H1 (cell line): Measurements from ENCODE around the gene SIX1. TPM values are rescaled to one million over a fixed set of nuclear protein-coding genes. Genes with fewer than 3 reads are reported as not detected.

Experiments
- ASH2L ChIP-seq: fragments of 200-600, 300-600 bp; sonication (generic); IDR thresholded peaks from one replicate; pipeline ENCODE4 v1.7.1; 2017; ENCODE audit warnings: low read length
- CBX5 ChIP-seq: fragments of 300-800, 300-1000 bp; sonication (generic); IDR thresholded peaks from 2 replicates; pipeline ENCODE4 v1.7.1; 2016; ENCODE audit warnings: antibody characterized with exemption, low read length, low read depth
- RBBP5 ChIP-seq: IDR thresholded peaks from 2 replicates; pipeline ENCODE4 v1.7.1; 2012; ENCODE audit warnings: low read depth, mild to moderate bottlenecking, inconsistent platforms, low read length, moderate library complexity, borderline replicate concordance
- RNF2 ChIP-seq: fragments of 200-900, 300-1000 bp; sonication (generic); IDR thresholded peaks from 2 replicates; pipeline ENCODE4 v1.7.1; 2016; ENCODE audit warnings: borderline replicate concordance, low read depth, mild to moderate bottlenecking, antibody characterized with exemption, low read length; ENCODE audit not compliant: poor library complexity, severe bottlenecking; ENCODE audit errors: missing control alignments
- polyA plus RNA-seq, 7 experiments: library from polyadenylated mRNA; depleted of rRNA in 3 of 7; stranded (reverse) in 5 of 7; unstranded in 2 of 7; fragments of >200 nt in 5 of 7; fragments of 200-250 nt in 2 of 7; gene quantifications; 1 replicate in 5 of 7; 2 replicates in 1 of 7; 4 replicates in 1 of 7; pipeline versions ENCODE4 v1.2.1 to v1.2.3, GENCODE V29; 2011 to 2013; ENCODE audit warnings: missing spikeins in 2 of 7, mixed read lengths in 2 of 7
- total RNA-seq: library from RNA; stranded (reverse); fragmentation: NEBNext Ultra II Directional; extraction: Animal tissue kit (Norgen Biotek cat#: 25700); gene quantifications from 2 replicates; pipeline ENCODE4 v1.2.1, GENCODE V29; 2021
- TF ChIP-seq, protein P1 (sequence below): fragments of 300-600 bp; sonication (generic); IDR thresholded peaks from 2 replicates; pipeline ENCODE4 v1.7.1; 2012; ENCODE audit warnings: low read length, moderate library complexity, mild to moderate bottlenecking, inconsistent platforms; ENCODE audit not compliant: insufficient replicate concordance
- TF ChIP-seq, protein P2 (sequence below): IDR thresholded peaks from 2 replicates; pipeline ENCODE4 v1.6.1; 2011; ENCODE audit warnings: low read length, improper control_type of control experiment

The SIX1 gene
- total and polyA plus RNA-seq, 2 of the 8 experiments (the other 6 are each of a cell fraction or from before 2014, with no cell fraction given) = 0.03 to 0.69 TPM

DNA sequence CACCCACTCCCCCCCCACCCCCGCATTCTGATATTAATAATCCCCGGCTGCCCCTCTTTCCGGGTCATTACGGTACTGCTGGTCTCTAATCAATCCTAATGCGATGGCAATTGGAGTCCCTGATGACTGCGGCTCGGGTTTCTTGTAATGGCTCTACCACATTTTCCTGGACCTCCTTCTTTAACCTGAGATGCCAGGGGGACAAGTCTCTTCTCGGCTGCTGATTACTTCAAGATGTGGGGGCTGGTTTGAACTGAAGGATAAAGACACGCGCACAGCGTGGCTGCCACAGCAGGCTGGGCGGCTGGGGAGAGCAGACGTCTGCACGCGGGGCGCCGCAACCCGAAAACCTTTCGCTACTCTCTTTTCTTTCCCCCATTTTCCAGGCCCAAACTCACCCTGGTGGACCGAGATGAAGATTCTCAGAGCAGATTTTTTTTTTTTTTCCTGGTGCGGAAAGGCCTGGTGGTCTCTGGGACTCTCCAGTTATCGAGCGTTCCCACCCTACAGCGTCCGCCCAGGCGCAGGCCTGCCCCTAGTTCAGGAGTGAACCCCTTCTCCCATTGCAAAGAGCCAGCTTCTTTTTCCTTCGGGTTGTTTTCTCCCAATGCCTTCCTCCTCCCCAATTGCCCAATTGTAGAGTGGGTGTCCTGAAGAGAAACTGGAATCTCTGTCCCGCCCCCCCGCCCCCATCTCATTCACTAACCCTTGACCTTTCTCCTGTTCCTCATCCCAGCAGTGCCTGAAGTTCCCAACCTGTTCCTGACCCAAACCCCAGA is 6.0 kb upstream of the SIX1 start (continued):
- TF ChIP-seq, protein P1, sequence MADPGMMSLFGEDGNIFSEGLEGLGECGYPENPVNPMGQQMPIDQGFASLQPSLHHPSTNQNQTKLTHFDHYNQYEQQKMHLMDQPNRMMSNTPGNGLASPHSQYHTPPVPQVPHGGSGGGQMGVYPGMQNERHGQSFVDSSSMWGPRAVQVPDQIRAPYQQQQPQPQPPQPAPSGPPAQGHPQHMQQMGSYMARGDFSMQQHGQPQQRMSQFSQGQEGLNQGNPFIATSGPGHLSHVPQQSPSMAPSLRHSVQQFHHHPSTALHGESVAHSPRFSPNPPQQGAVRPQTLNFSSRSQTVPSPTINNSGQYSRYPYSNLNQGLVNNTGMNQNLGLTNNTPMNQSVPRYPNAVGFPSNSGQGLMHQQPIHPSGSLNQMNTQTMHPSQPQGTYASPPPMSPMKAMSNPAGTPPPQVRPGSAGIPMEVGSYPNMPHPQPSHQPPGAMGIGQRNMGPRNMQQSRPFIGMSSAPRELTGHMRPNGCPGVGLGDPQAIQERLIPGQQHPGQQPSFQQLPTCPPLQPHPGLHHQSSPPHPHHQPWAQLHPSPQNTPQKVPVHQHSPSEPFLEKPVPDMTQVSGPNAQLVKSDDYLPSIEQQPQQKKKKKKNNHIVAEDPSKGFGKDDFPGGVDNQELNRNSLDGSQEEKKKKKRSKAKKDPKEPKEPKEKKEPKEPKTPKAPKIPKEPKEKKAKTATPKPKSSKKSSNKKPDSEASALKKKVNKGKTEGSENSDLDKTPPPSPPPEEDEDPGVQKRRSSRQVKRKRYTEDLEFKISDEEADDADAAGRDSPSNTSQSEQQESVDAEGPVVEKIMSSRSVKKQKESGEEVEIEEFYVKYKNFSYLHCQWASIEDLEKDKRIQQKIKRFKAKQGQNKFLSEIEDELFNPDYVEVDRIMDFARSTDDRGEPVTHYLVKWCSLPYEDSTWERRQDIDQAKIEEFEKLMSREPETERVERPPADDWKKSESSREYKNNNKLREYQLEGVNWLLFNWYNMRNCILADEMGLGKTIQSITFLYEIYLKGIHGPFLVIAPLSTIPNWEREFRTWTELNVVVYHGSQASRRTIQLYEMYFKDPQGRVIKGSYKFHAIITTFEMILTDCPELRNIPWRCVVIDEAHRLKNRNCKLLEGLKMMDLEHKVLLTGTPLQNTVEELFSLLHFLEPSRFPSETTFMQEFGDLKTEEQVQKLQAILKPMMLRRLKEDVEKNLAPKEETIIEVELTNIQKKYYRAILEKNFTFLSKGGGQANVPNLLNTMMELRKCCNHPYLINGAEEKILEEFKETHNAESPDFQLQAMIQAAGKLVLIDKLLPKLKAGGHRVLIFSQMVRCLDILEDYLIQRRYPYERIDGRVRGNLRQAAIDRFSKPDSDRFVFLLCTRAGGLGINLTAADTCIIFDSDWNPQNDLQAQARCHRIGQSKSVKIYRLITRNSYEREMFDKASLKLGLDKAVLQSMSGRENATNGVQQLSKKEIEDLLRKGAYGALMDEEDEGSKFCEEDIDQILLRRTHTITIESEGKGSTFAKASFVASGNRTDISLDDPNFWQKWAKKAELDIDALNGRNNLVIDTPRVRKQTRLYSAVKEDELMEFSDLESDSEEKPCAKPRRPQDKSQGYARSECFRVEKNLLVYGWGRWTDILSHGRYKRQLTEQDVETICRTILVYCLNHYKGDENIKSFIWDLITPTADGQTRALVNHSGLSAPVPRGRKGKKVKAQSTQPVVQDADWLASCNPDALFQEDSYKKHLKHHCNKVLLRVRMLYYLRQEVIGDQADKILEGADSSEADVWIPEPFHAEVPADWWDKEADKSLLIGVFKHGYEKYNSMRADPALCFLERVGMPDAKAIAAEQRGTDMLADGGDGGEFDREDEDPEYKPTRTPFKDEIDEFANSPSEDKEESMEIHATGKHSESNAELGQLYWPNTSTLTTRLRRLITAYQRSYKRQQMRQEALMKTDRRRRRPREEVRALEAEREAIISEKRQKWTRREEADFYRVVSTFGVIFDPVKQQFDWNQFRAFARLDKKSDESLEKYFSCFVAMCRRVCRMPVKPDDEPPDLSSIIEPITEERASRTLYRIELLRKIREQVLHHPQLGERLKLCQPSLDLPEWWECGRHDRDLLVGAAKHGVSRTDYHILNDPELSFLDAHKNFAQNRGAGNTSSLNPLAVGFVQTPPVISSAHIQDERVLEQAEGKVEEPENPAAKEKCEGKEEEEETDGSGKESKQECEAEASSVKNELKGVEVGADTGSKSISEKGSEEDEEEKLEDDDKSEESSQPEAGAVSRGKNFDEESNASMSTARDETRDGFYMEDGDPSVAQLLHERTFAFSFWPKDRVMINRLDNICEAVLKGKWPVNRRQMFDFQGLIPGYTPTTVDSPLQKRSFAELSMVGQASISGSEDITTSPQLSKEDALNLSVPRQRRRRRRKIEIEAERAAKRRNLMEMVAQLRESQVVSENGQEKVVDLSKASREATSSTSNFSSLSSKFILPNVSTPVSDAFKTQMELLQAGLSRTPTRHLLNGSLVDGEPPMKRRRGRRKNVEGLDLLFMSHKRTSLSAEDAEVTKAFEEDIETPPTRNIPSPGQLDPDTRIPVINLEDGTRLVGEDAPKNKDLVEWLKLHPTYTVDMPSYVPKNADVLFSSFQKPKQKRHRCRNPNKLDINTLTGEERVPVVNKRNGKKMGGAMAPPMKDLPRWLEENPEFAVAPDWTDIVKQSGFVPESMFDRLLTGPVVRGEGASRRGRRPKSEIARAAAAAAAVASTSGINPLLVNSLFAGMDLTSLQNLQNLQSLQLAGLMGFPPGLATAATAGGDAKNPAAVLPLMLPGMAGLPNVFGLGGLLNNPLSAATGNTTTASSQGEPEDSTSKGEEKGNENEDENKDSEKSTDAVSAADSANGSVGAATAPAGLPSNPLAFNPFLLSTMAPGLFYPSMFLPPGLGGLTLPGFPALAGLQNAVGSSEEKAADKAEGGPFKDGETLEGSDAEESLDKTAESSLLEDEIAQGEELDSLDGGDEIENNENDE = peak; percentile 99
- TF ChIP-seq, protein P2, sequence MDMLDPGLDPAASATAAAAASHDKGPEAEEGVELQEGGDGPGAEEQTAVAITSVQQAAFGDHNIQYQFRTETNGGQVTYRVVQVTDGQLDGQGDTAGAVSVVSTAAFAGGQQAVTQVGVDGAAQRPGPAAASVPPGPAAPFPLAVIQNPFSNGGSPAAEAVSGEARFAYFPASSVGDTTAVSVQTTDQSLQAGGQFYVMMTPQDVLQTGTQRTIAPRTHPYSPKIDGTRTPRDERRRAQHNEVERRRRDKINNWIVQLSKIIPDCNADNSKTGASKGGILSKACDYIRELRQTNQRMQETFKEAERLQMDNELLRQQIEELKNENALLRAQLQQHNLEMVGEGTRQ = no peak
- peak; percentile 14; the same call in 1 of the 2 replicates for TF ChIP-seq RBBP5
- peak; percentile 80 for TF ChIP-seq RNF2
- no peak for TF ChIP-seq CBX5
- TF ChIP-seq ASH2L = peak; percentile 29
- TF ChIP-seq, all 59 proteins: peak for 7
